ENCODE measurements around the gene ARHGAP35. TPM values are rescaled to one million over a fixed set of nuclear protein-coding genes. Genes with fewer than 3 reads are reported as not detected.
"Not testable (repeated sequence)": the region's sequence is repeated elsewhere in the genome, so short reads cannot be mapped to it uniquely, and the experiment has no call there.

Gene ARHGAP35
- total RNA-seq, 4 donors from 2014 or later, result 42.9 to 109 (median 57.6) TPM

GRCh38 chr19:46878613-46879375 is 18.0 kb downstream of the ARHGAP35 start:
- Histone ChIP-seq H3K36me3 (no peaks in the 10 kb centered on the region), H3K4me1 (peaks cover 0 to 13% (median 5%) of the 10 kb centered on the region in 3 donors), H3K4me3 (no peak overlapping the region), H3K27ac (no peak overlapping the region), H3K27me3 (no peaks in the 10 kb centered on the region), H3K9me3 (no peaks in the 10 kb centered on the region)
- TF ChIP-seq POLR2AphosphoS5 (IDR thresholded peaks at IDR 0.05) (no peak), CTCF (IDR thresholded peaks at IDR 0.05) (no peak), EP300 (IDR thresholded peaks at IDR 0.05) (no peak), POLR2A (IDR thresholded peaks at IDR 0.05) (no peak)
- WGBS, 2 donors (ENCODE audit: low coverage in 1 of 2), result 80 to 89% methylated on average over 2 to 4 of the region's 9 CpGs
- no peak for ATAC-seq

DNA sequence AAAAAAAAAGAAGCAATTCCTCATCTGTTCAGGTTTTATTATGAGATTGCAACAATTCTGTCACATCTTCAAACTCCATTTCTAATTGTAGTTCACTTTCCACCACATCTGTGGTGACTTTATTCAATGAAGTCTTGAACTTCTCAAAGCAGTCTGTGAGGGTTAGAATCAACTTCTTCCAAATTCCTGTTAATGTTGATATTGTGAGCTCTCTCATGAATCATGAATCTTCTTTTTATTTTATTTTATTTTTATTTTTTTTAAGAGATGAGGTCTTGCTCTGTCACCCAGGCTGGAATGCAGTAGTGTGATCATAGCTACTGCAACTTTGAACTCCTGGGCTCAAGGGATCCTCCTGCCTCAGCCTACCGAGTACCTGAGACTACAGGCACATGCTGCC is 19.6 kb downstream of the ARHGAP35 start:
- Histone ChIP-seq H3K9me3 (no peaks in the 10 kb centered on the region), H3K27ac (no peak overlapping the region), H3K27me3 (no peaks in the 10 kb centered on the region), H3K36me3 (no peaks in the 10 kb centered on the region), H3K4me1 (peaks cover 0 to 17% (median 5%) of the 10 kb centered on the region in 3 donors), H3K4me3 (no peak overlapping the region)
- TF ChIP-seq EP300 (IDR thresholded peaks at IDR 0.05) (no peak), POLR2AphosphoS5 (IDR thresholded peaks at IDR 0.05) (no peak), POLR2A (IDR thresholded peaks at IDR 0.05) (no peak), CTCF (IDR thresholded peaks at IDR 0.05) (no peak)
- WGBS, 2 donors (ENCODE audit: low coverage in 1 of 2), result 60 to 82% methylated on average over 1 of the region's 1 CpG
- ATAC-seq, result no peak

DNA sequence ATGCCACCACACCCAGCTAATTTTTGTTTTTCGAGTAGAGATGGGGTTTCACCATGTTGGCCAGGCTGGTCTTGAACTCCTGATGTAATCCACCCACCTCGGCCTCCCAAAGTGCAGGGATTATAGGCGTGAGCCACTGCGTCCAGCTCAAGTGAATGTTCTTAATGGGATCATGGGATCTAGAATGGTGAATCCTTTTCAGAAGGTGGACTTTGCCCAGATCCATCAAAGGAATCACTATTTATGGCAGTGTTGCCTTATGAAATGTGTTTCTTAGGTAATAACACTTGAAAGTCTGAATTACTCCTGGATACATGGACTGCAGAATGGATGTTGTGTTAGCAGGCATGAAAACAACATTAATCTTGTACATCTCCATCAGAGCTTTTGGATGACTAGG is 20.3 kb downstream of the ARHGAP35 start:
- Histone ChIP-seq H3K36me3 (no peaks in the 10 kb centered on the region), H3K27ac (no peak overlapping the region), H3K4me1 (peaks cover 0 to 24% (median 5%) of the 10 kb centered on the region in 3 donors), H3K4me3 (no peak overlapping the region), H3K27me3 (no peaks in the 10 kb centered on the region), H3K9me3 (no peaks in the 10 kb centered on the region)
- WGBS, 2 donors (ENCODE audit: low coverage in 1 of 2), result 100% methylated on average over 1 of the region's 4 CpGs; no CpG with 5 or more reads in 1 of the 2 donors
- TF ChIP-seq EP300 (IDR thresholded peaks at IDR 0.05) (no peak), CTCF (IDR thresholded peaks at IDR 0.05) (no peak), POLR2A (IDR thresholded peaks at IDR 0.05) (no peak), POLR2AphosphoS5 (IDR thresholded peaks at IDR 0.05) (no peak)
- ATAC-seq, result no peak

DNA sequence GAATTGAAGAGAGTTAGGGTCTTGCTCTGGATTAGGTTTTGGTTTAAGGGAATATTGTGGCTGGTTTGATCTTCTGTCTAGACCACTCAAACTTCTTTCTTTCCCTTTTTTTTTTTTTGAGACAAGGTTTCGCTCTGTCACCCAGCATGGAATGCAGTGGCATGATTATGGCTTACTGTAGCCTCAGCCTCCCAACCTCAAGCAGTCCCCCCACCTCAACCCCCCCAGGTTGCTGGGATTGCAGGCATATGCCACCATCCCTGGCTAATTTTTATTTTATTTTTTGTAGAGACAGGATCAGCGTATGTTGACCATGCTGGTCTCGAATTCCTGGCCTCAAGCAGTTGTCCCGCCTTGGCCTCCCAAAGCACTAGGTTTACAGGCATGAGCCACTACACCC is 21.2 kb downstream of the ARHGAP35 start:
- TF ChIP-seq POLR2AphosphoS5 (IDR thresholded peaks at IDR 0.05), result no peak
- no peak for TF ChIP-seq EP300 (IDR thresholded peaks at IDR 0.05)
- TF ChIP-seq POLR2A (IDR thresholded peaks at IDR 0.05), result no peak
- no peak for TF ChIP-seq CTCF (IDR thresholded peaks at IDR 0.05)
- Histone ChIP-seq H3K9me3 (no peaks in the 10 kb centered on the region), H3K4me3 (no peak overlapping the region), H3K36me3 (no peaks in the 10 kb centered on the region), H3K27ac (no peak overlapping the region), H3K4me1 (peaks cover 0 to 27% (median 5%) of the 10 kb centered on the region in 3 donors), H3K27me3 (no peaks in the 10 kb centered on the region)
- 95 to 100% methylated on average over 3 to 4 of the region's 4 CpGs for WGBS, 2 donors (ENCODE audit: low coverage in 1 of 2)
- ATAC-seq, result no peak

DNA sequence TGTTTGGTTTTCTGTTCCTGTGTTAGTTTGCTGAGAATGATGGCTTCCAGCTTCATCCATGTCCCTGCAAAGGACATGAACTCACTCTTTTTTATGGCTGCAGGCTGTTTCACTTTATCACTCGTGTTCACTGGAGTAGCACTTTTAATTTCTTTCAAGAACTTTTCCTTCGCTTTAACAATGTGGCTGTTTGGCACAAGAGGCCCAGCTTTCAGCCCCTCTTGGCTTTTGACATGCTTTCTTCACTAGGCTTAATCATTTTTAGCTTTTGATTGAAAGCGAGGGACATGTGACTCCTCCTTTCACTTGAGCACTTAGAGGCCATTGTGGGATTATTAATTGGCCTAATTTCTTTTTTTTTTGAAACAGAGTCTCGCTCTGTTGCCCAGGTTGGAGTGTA is 22.0 kb downstream of the ARHGAP35 start:
- not testable (repeated sequence) for H3K9me3 ChIP-seq, ATAC-seq, H3K27me3 ChIP-seq, H3K36me3 ChIP-seq, H3K27ac ChIP-seq, H3K4me3 ChIP-seq
- H3K4me1 ChIP-seq, result peaks cover 0 to 27% (median 5%) of the 10 kb centered on the region in 3 donors
- 76% methylated on average over 4 of the region's 4 CpGs; no CpG with 5 or more reads in 1 of the 2 donors for WGBS, 2 donors (ENCODE audit: low coverage in 1 of 2)

Data from gastroesophageal sphincter (tissue), 4 donors.